CD4-positive, alpha-beta memory T cell (primary cell): ENCODE results near the gene TLK2. TPM values are rescaled to one million over a fixed set of nuclear protein-coding genes. Genes with fewer than 3 reads are reported as not detected.
"Not testable (repeated sequence)": the region's sequence is repeated elsewhere in the genome, so short reads cannot be mapped to it uniquely, and the experiment has no call there.

Experiments used
- CTCF ChIA-PET: fragments of 350-600 bp; sonication (Branson Sonifier 250); formaldehyde crosslinking; loops from one replicate; lab custom pipeline; 2021; ENCODE audit warnings: inconsistent platforms; ENCODE audit not compliant: partially characterized antibody; lab: Charles Lee
- POLR2A ChIA-PET: fragments of 350-600 bp; sonication (Branson Sonifier 250); formaldehyde crosslinking; loops from one replicate; lab custom pipeline; 2021; ENCODE audit not compliant: partially characterized antibody; lab: Charles Lee
- DNase-seq, 5 donors: peaks; one replicate each; pipeline versions ENCODE4 v3.0.0 to v3.0.0-alpha.2; 2020 to 2022; ENCODE audit warnings: mixed read lengths in 1 of 5
- H3K27ac ChIP-seq: one replicate; pipeline ENCODE4 v1.7.0; 2013; ENCODE audit warnings: low read depth, low read length
- H3K27me3 ChIP-seq: 2 replicates; pipeline ENCODE4 v1.7.0; 2013; ENCODE audit warnings: mild to moderate bottlenecking, low read length, moderate library complexity; ENCODE audit not compliant: insufficient read depth
- H3K36me3 ChIP-seq: 2 replicates; pipeline ENCODE4 v1.7.0; 2013; ENCODE audit warnings: mild to moderate bottlenecking, low read length, moderate library complexity; ENCODE audit not compliant: insufficient read depth
- H3K4me1 ChIP-seq: 2 replicates; pipeline ENCODE4 v1.7.0; 2013; ENCODE audit warnings: mild to moderate bottlenecking, low read length, moderate library complexity; ENCODE audit not compliant: insufficient read depth
- H3K4me3 ChIP-seq, 2 donors: one replicate each; pipeline ENCODE4 v1.7.0; 2013; ENCODE audit warnings: low read length in 2 of 2, mild to moderate bottlenecking in 1 of 2
- H3K9me3 ChIP-seq, 2 donors: one replicate each; pipeline ENCODE4 v1.7.0; 2013; ENCODE audit warnings: low read length in 2 of 2, control low read depth in 1 of 2; ENCODE audit not compliant: control insufficient read depth in 1 of 2
- H3K27ac Mint-ChIP-seq, 7 donors: one replicate each; pipeline ENCODE4 v1.8.0; 2020 to 2021; ENCODE audit warnings: mixed read lengths in 7 of 7, mild to moderate bottlenecking in 6 of 7, inconsistent platforms in 3 of 7, moderate library complexity in 3 of 7
- H3K27me3 Mint-ChIP-seq, 2 donors: one replicate each; pipeline ENCODE4 v1.8.0; 2020 to 2021; ENCODE audit warnings: mixed read lengths in 2 of 2
- H3K36me3 Mint-ChIP-seq, 2 donors: one replicate each; pipeline ENCODE4 v1.8.0; 2020 to 2021; ENCODE audit warnings: mixed read lengths in 2 of 2, inconsistent platforms in 1 of 2, mild to moderate bottlenecking in 1 of 2
- H3K4me1 Mint-ChIP-seq, 4 donors: one replicate each; pipeline ENCODE4 v1.8.0; 2020 to 2021; ENCODE audit warnings: mixed read lengths in 4 of 4, mild to moderate bottlenecking in 1 of 4
- H3K4me3 Mint-ChIP-seq, 8 donors: one replicate each; pipeline ENCODE4 v1.8.0; 2020 to 2021; ENCODE audit warnings: mixed read lengths in 8 of 8, mild to moderate bottlenecking in 7 of 8, moderate library complexity in 6 of 8, inconsistent platforms in 3 of 8
- H3K9me3 Mint-ChIP-seq, 8 donors: one replicate each; pipeline ENCODE4 v1.8.0; 2020 to 2021; ENCODE audit warnings: mixed read lengths in 8 of 8, mild to moderate bottlenecking in 5 of 8, inconsistent platforms in 3 of 8, moderate library complexity in 1 of 8
- intact Hi-C: fragments of 100-400 bp; cut with micrococcal nuclease; formaldehyde crosslinking; loops from one replicate; pipeline ENCODE4 v1.15.1; 2023
- polyA plus RNA-seq, 2 donors: library from polyadenylated mRNA; unstranded; fragments of 300-500 nt; fragmentation: Illumina TruSeq; gene quantifications; one replicate each; pipeline ENCODE4 v1.2.3, GENCODE V29; 2021
- total RNA-seq, 2 experiments: library from RNA; stranded (reverse); gene quantifications; one replicate each; pipeline ENCODE4 v1.2.3, GENCODE V29; 2021

Gene TLK2
- total and polyA plus RNA-seq, 4 experiments from 2014 or later: 2.4 to 67.7 (median 40.1) TPM

DNA sequence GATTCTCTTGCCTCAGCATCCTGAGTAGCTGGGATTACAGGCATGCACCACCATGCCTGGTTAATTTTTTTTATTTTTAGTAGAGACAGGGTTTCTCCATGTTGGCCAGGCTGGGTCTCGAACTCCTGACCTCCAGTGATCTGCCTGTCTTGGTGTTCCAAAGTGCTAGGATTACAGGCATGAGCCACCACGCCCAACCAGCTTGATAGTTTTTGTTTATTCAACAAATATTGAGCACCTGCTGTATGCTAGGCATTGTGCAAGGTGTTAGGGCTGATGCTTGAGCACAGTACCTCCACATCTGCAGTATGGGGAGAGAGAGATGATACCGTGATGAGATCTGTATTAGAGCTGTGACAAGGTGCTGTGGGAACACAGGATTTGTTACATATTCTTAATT is 3.9 kb downstream of the TLK2 start:
- POLR2A ChIA-PET, intact Hi-C loops, H3K9me3 Mint-ChIP-seq, H3K4me1 ChIP-seq, H3K4me3 ChIP-seq, H3K9me3 ChIP-seq, CTCF ChIA-PET, H3K27ac ChIP-seq, H3K27me3 Mint-ChIP-seq, H3K27me3 ChIP-seq, DNase-seq, H3K36me3 ChIP-seq: not testable (repeated sequence)
- H3K4me3 Mint-ChIP-seq: peak overlapping the region in 2 of 8 donors; percentile 43 to 51
- H3K4me1 Mint-ChIP-seq: peaks cover 15 to 64% (median 44%) of the 10 kb centered on the region in 4 donors
- peaks cover 4 to 40% of the 10 kb centered on the region in 2 donors for H3K36me3 Mint-ChIP-seq
- peak overlapping the region in 3 of 7 donors; percentile 32 to 68 (median 62) for H3K27ac Mint-ChIP-seq

DNA sequence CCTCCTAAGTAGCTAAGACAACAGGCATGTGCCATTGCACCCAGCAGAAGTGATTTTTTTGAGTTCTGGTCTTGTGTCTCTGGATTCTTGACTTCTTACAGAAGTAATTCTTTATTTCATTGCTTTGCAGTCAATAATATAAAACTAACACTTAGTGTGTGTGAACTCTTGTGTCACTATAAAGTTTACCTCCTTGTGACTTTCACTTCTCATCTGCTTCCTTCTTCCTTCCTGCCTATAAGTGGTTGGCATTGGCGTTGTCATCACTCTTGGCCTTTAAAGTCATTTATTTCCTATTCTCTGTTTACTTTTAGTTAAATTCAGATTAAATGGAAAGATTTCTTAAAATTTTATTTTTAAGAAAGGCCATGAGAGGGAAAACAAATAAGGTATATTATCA is 12.4 kb downstream of the TLK2 start:
- H3K27me3 Mint-ChIP-seq, H3K4me3 ChIP-seq, H3K9me3 Mint-ChIP-seq, H3K27ac Mint-ChIP-seq, CTCF ChIA-PET, POLR2A ChIA-PET, H3K27ac ChIP-seq, H3K36me3 ChIP-seq, H3K27me3 ChIP-seq, intact Hi-C loops, H3K9me3 ChIP-seq, H3K4me1 ChIP-seq, DNase-seq, H3K4me3 Mint-ChIP-seq: not testable (repeated sequence)
- Mint-ChIP-seq H3K4me1 (peaks cover 13 to 57% (median 36%) of the 10 kb centered on the region in 4 donors), H3K36me3 (peaks cover 4 to 16% of the 10 kb centered on the region in 2 donors)

DNA sequence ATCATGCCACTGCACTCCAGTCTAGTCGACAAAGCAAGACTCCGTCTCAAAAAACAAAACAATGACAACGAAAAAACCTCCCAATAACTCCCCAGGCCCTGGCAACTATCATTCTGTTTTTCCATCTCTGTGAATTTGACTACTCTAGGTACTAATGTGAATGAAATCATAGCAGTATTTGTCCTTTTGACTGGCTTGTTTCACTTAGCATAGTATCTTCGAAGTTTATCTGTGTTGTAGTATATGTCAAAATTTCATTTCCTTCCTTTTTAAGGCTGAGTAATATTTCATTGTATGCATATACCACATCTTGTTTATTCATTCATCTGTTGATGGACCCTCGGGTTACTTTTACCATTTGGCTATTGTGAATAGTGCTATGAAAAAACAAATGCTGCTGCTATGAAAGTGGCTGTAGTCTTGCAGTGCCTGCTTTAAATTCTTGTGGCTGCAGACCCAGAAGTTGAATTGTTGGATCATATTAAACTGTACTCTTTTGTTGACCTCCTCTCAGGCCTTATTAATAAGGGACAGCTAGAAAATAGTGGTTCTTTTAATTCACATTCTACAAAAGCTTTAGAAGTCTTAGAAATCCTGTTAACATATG is 14.5 kb downstream of the TLK2 start:
- DNase-seq, H3K9me3 Mint-ChIP-seq, POLR2A ChIA-PET, H3K4me3 ChIP-seq, H3K4me1 ChIP-seq, CTCF ChIA-PET, H3K36me3 Mint-ChIP-seq, H3K27me3 Mint-ChIP-seq, intact Hi-C loops, H3K36me3 ChIP-seq, H3K27me3 ChIP-seq, H3K27ac ChIP-seq, H3K9me3 ChIP-seq, H3K27ac Mint-ChIP-seq: not testable (repeated sequence)
- Mint-ChIP-seq H3K4me1 (peaks cover 16 to 61% (median 40%) of the 10 kb centered on the region in 4 donors), H3K4me3 (peak overlapping the region in 1 of 8 donors; percentile 0)

DNA sequence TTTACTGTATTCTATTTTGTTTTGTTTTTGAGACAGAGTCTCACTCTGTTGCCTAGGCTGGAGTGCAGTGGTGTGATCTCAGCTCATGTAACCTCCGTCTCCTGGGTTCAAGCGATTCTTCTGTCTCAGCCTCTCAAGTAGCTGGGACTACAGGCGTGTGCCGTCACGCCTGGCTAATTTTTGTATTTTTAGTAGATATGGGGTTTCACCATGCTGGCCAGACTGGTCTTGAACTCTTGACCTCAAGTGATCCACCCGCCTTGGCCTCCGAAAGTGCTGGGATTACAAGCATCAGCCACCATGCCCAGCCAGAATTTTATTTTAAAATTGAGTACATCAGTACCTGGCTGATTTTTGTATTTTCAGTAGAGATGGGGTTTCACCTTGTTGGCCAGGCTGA is 15.4 kb downstream of the TLK2 start:
- H3K4me3 Mint-ChIP-seq, DNase-seq, H3K9me3 Mint-ChIP-seq: not testable (repeated sequence)

DNA sequence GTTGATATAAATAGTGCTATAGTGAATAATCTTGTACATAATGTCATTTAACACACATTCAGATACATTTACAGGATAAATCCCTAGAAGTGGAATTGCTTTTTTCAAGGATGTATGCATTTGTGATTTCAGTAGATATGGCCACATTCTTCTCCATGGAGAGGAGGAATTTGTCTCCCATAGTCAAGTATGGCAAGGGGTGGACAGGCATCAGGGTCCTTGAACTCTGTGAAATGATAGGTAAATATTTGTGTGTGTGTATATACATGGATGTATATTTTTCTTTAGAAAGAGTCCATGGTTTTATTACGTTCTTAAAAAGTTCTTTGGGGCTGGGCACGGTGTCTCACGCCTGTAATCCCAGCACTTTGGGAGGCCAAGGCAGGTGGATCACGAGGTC is 17.7 kb downstream of the TLK2 start:
- H3K27me3 Mint-ChIP-seq, H3K9me3 ChIP-seq, H3K9me3 Mint-ChIP-seq, H3K36me3 ChIP-seq, H3K27me3 ChIP-seq, H3K4me1 ChIP-seq, H3K27ac ChIP-seq, H3K36me3 Mint-ChIP-seq, H3K4me3 Mint-ChIP-seq, CTCF ChIA-PET, DNase-seq, POLR2A ChIA-PET, H3K4me3 ChIP-seq, intact Hi-C loops: not testable (repeated sequence)
- H3K4me1 Mint-ChIP-seq: peaks cover 12 to 53% (median 29%) of the 10 kb centered on the region in 4 donors
- peak overlapping the region in 1 of 7 donors; percentile 47 for H3K27ac Mint-ChIP-seq

More for the DNA sequence above, 15.4 kb downstream of the TLK2 start:
- Mint-ChIP-seq H3K27ac (peak overlapping the region in 1 of 7 donors; percentile 31), H3K4me1 (peaks cover 13 to 59% (median 36%) of the 10 kb centered on the region in 4 donors)
- H3K9me3 ChIP-seq, H3K4me1 ChIP-seq, H3K27ac ChIP-seq, intact Hi-C loops, H3K36me3 Mint-ChIP-seq, H3K27me3 ChIP-seq, POLR2A ChIA-PET, CTCF ChIA-PET, H3K27me3 Mint-ChIP-seq, H3K4me3 ChIP-seq, H3K36me3 ChIP-seq: not testable (repeated sequence)

DNA sequence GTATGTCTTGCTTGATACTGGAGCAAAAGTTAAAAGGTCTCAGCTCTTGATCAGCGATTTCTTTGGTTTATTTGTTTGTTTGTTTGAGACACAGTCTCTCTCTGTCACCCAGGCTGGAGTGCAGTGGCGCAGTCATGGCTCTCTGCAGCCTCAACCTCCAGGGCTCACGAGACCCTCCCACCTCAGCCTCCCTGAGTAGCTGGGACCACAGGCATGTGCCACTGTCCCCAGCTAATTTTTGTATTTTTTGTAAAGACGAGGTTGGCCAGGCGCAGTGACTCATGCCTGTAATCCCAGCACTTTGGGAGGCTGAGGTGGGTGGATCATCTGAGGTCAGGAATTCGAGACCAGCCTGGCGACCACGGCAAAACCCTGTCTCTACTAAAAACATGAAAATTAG is 20.2 kb downstream of the TLK2 start:
- H3K27ac ChIP-seq, DNase-seq, H3K36me3 ChIP-seq, H3K4me1 ChIP-seq, H3K9me3 Mint-ChIP-seq, H3K4me3 Mint-ChIP-seq, H3K4me3 ChIP-seq, intact Hi-C loops, H3K9me3 ChIP-seq, H3K27me3 ChIP-seq, H3K27me3 Mint-ChIP-seq, CTCF ChIA-PET, H3K36me3 Mint-ChIP-seq, POLR2A ChIA-PET: not testable (repeated sequence)
- Mint-ChIP-seq H3K4me1 (peaks cover 6 to 39% (median 16%) of the 10 kb centered on the region in 4 donors), H3K27ac (peak overlapping the region in 1 of 7 donors; percentile 29)

DNA sequence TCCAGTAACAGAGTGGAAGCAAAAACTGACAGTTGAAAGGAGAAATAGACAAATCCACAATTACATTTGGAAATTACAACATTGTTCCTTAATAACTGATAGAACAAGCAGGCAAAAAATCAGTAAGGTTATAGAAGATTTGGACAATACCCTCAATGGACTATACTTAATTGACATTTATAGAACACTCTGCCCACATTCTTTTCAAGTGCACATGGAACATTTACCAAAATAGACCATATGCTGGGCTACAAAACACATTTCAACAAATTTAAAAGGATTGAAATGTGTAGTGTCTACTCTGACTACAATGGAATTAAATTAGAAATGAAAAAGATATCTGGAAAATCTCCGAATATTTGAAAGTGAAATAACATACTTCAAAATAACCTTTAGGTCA is 21.8 kb downstream of the TLK2 start:
- CTCF ChIA-PET, H3K36me3 Mint-ChIP-seq, H3K27me3 Mint-ChIP-seq, intact Hi-C loops, POLR2A ChIA-PET, H3K36me3 ChIP-seq, H3K4me3 Mint-ChIP-seq, DNase-seq, H3K4me1 ChIP-seq, H3K9me3 Mint-ChIP-seq, H3K4me3 ChIP-seq, H3K27me3 ChIP-seq, H3K9me3 ChIP-seq, H3K27ac ChIP-seq: not testable (repeated sequence)
- Mint-ChIP-seq H3K4me1 (peaks cover 6 to 37% (median 16%) of the 10 kb centered on the region in 4 donors), H3K27ac (peak overlapping the region in 1 of 7 donors; percentile 44)
